HepG2 (cell line): ENCODE data around the gene USP7. TPM values are rescaled to one million over a fixed set of nuclear protein-coding genes. Genes with fewer than 3 reads are reported as not detected.
A peak's percentile ranks its signal among the peaks of the same experiment; 100 is the strongest.

Experiments
- ADNP ChIP-seq: sonication (generic); formaldehyde crosslinking; IDR thresholded peaks from 2 replicates; pipeline ENCODE4 v1.4.0; 2020; ENCODE audit warnings: missing genetic modification reagents
- ATF2 ChIP-seq: sonication (generic); formaldehyde crosslinking; IDR thresholded peaks from 2 replicates; pipeline ENCODE4 v1.4.0; 2020; ENCODE audit warnings: missing genetic modification reagents
- ATF4 ChIP-seq, 2 experiments: fragments of 450-650 bp in 1 of 2; sonication (generic) in 1 of 2; formaldehyde crosslinking; IDR thresholded peaks; 2 replicates each; pipeline versions ENCODE4 v1.5.0 to v1.8.0; 2020 to 2022; ENCODE audit warnings: mild to moderate bottlenecking in 1 of 2, missing genetic modification reagents in 1 of 2
- ETS1 ChIP-seq: sonication (generic); formaldehyde crosslinking; IDR thresholded peaks from 2 replicates; pipeline ENCODE4 v1.4.0; 2020; ENCODE audit warnings: missing genetic modification reagents
- GLMP ChIP-seq: sonication (generic); formaldehyde crosslinking; IDR thresholded peaks from 2 replicates; pipeline ENCODE4 v1.9.0; 2021; ENCODE audit warnings: missing genetic modification reagents, mild to moderate bottlenecking, borderline replicate concordance
- HMGXB3 ChIP-seq: sonication (generic); formaldehyde crosslinking; IDR thresholded peaks from 2 replicates; pipeline ENCODE4 v1.4.0; 2020; ENCODE audit warnings: missing genetic modification reagents, borderline replicate concordance
- MAF1 ChIP-seq: sonication (generic); formaldehyde crosslinking; IDR thresholded peaks from 2 replicates; pipeline ENCODE4 v1.5.0; 2020; ENCODE audit warnings: missing genetic modification reagents, borderline replicate concordance
- NFE2L1 ChIP-seq: sonication (generic); formaldehyde crosslinking; IDR thresholded peaks from 2 replicates; pipeline ENCODE4 v1.4.0; 2020; ENCODE audit warnings: missing genetic modification reagents, mild to moderate bottlenecking, borderline replicate concordance
- NKX3-1 ChIP-seq: sonication (generic); formaldehyde crosslinking; IDR thresholded peaks from 2 replicates; pipeline ENCODE4 v1.5.0; 2020; ENCODE audit warnings: missing genetic modification reagents
- PCBP1 ChIP-seq: fragments of 200-400 bp; formaldehyde crosslinking; IDR thresholded peaks from 2 replicates; pipeline ENCODE4 v1.6.1; 2017; ENCODE audit warnings: mild to moderate bottlenecking, low read depth, low read length, borderline replicate concordance
- PHF21A ChIP-seq: sonication (generic); formaldehyde crosslinking; IDR thresholded peaks from 2 replicates; pipeline ENCODE4 v1.5.0; 2020; ENCODE audit warnings: mild to moderate bottlenecking, missing genetic modification reagents
- RFXANK ChIP-seq: IDR thresholded peaks from 2 replicates; pipeline ENCODE4 v1.6.1; 2016
- SNAPC5 ChIP-seq: sonication (generic); formaldehyde crosslinking; IDR thresholded peaks from 2 replicates; pipeline ENCODE4 v1.8.1; 2023; ENCODE audit warnings: mild to moderate bottlenecking, missing genetic modification reagents, borderline replicate concordance
- TMF1 ChIP-seq: sonication (generic); formaldehyde crosslinking; IDR thresholded peaks from 2 replicates; pipeline ENCODE4 v1.8.1; 2022; ENCODE audit warnings: low read depth, missing genetic modification reagents
- ZBTB25 ChIP-seq: IDR thresholded peaks from 2 replicates; pipeline ENCODE4 v1.6.1; 2018; ENCODE audit warnings: missing genetic modification reagents
- ZMYM2 ChIP-seq: sonication (generic); formaldehyde crosslinking; IDR thresholded peaks from 2 replicates; pipeline ENCODE4 v1.8.0; 2022; ENCODE audit warnings: mild to moderate bottlenecking, missing genetic modification reagents
- ZNF329 ChIP-seq: sonication (generic); formaldehyde crosslinking; IDR thresholded peaks from 2 replicates; pipeline ENCODE4 v1.9.0; 2021; ENCODE audit warnings: low read depth, mild to moderate bottlenecking, missing genetic modification reagents
- polyA plus RNA-seq, 8 experiments: library from polyadenylated mRNA; depleted of rRNA in 3 of 8; stranded (reverse) in 7 of 8; unstranded in 1 of 8; fragments of >200 nt; fragmentation: Illumina TruSeq in 4 of 8; extraction: Trizol in 4 of 8; gene quantifications; 2 replicates each; pipeline versions ENCODE4 v1.2.1 to v1.2.3, GENCODE V29; 2011 to 2016; ENCODE audit warnings: low read depth in 4 of 8, missing spikeins in 1 of 8, mixed read lengths in 1 of 8; ENCODE audit not compliant: insufficient read depth in 1 of 8
- total RNA-seq, 5 experiments: library from RNA; depleted of rRNA; stranded (reverse); fragments of >200 nt; fragmentation: Illumina TruSeq; extraction: Trizol; gene quantifications; 2 replicates each; pipeline ENCODE4 v1.2.3, GENCODE V29; 2016; ENCODE audit warnings: low read depth in 1 of 5

USP7 gene
- total and polyA plus RNA-seq, 2 of the 13 experiments (the other 11 are each of a cell fraction or from before 2014, with no cell fraction given): 52.5 to 173 TPM

- no peak for TF ChIP-seq ETS1 (CRISPR knock-in tag)
- no peak for TF ChIP-seq MAF1 (CRISPR knock-in tag)
- TF ChIP-seq ATF2: peak; percentile 92
- TF ChIP-seq PCBP1: no peak
- peak; percentile 98 for TF ChIP-seq PHF21A (CRISPR knock-in tag)
- TF ChIP-seq ZNF329 (CRISPR knock-in tag): no peak
- peak; percentile 87; the same call in 1 of the 2 replicates for TF ChIP-seq NKX3-1 (CRISPR knock-in tag)
- TF ChIP-seq HMGXB3 (CRISPR knock-in tag): peak; percentile 87
- TF ChIP-seq TMF1 (CRISPR knock-in tag): no peak
- TF ChIP-seq ZMYM2: no peak
- TF ChIP-seq ADNP (CRISPR knock-in tag): peak; percentile 78; the same call in 1 of the 2 replicates
- TF ChIP-seq NFE2L1 (CRISPR knock-in tag): no peak
- TF ChIP-seq RFXANK (CRISPR knock-in tag): no peak
- no peak for TF ChIP-seq GLMP (CRISPR knock-in tag)
- peak; percentile 86 for TF ChIP-seq ZBTB25 (CRISPR knock-in tag)
- TF ChIP-seq SNAPC5 (CRISPR knock-in tag): no peak
- peak in 1 of 2 experiments; percentile 75; a peak in 2 of 4 replicates for TF ChIP-seq ATF4 (CRISPR knock-in tag; IDR thresholded peaks at IDR 0.05)
Measured at GRCh38 chr16:8859913-8860881, 103.5 kb downstream of the USP7 start (continued).
